Progenitor cell of endocrine pancreas (in vitro differentiated cells): Measurements from ENCODE around the gene KCNJ5. TPM values are rescaled to one million over a fixed set of nuclear protein-coding genes. Genes with fewer than 3 reads are reported as not detected.

ENCODE experiments used
- DNase-seq: peaks from one replicate; pipeline ENCODE4 v3.0.0; 2021; ENCODE audit warnings: low spot score; ENCODE audit not compliant: unreplicated experiment
- H3K27ac Mint-ChIP-seq: 2 replicates; pipeline ENCODE4 v1.8.0; 2021; ENCODE audit warnings: mild to moderate bottlenecking, moderate library complexity, mixed read lengths
- H3K27me3 Mint-ChIP-seq: 2 replicates; pipeline ENCODE4 v1.8.0; 2021; ENCODE audit warnings: mixed read lengths
- H3K36me3 Mint-ChIP-seq: 2 replicates; pipeline ENCODE4 v1.8.0; 2022; ENCODE audit warnings: mixed read lengths; ENCODE audit not compliant: insufficient read depth
- H3K4me1 Mint-ChIP-seq: 2 replicates; pipeline ENCODE4 v1.8.0; 2021; ENCODE audit warnings: low read depth, mixed read lengths
- H3K4me3 Mint-ChIP-seq: 2 replicates; pipeline ENCODE4 v1.8.0; 2021; ENCODE audit warnings: low read depth, mild to moderate bottlenecking, moderate library complexity, mixed read lengths
- H3K9me3 Mint-ChIP-seq: 2 replicates; pipeline ENCODE4 v1.8.0; 2021; ENCODE audit warnings: low read depth, mixed read lengths
- total RNA-seq: library from RNA; stranded (reverse); gene quantifications from 2 replicates; pipeline ENCODE4 v1.2.1, GENCODE V29; 2021
- TF ChIP-seq, protein P1 (sequence below): fragments of 200-600 bp; sonication (generic); IDR thresholded peaks from one replicate; pipeline ENCODE4 v1.5.0; 2021; ENCODE audit warnings: antibody characterized with exemption, mild to moderate bottlenecking; ENCODE audit not compliant: unreplicated experiment

Gene KCNJ5
- total RNA-seq, 1 donor from 2014 or later: 1.1 TPM

DNA sequence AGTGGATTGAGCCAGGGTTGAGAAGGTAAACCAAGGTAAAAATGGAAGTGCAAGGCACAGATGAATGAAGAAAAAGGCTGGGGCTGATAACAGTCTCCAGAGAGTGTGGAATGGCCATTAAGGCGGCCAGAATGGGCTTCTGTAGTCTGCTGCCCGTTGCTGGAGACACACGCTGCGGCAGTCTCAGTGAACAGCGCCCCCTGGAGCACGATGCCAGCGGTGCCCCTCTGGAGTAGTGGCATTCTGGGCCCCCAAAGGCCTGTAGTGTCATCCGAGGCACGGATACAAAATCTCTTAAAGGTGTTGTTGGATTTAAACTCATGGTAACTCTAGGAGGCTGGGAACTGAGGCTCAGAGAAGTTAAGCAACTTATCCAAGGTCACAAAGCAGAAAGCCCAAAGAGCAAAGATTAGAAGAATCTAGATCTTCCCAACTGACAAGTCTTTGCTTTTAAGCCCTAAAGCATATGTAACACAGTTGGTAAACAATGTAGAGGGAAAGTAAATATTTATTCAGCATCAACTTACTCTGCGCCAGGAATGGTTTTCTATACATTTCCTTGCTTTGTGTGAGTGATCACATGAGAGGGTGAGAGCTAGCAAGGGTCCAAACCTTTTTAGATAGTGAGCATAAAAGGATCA is 42.2 kb upstream of the KCNJ5 start:
- H3K4me1 Mint-ChIP-seq: no peaks in the 10 kb centered on the region
- no peaks in the 10 kb centered on the region for H3K9me3 Mint-ChIP-seq
- no peaks in the 10 kb centered on the region for H3K36me3 Mint-ChIP-seq
- H3K4me3 Mint-ChIP-seq: no peak overlapping the region
- TF ChIP-seq, protein P1, sequence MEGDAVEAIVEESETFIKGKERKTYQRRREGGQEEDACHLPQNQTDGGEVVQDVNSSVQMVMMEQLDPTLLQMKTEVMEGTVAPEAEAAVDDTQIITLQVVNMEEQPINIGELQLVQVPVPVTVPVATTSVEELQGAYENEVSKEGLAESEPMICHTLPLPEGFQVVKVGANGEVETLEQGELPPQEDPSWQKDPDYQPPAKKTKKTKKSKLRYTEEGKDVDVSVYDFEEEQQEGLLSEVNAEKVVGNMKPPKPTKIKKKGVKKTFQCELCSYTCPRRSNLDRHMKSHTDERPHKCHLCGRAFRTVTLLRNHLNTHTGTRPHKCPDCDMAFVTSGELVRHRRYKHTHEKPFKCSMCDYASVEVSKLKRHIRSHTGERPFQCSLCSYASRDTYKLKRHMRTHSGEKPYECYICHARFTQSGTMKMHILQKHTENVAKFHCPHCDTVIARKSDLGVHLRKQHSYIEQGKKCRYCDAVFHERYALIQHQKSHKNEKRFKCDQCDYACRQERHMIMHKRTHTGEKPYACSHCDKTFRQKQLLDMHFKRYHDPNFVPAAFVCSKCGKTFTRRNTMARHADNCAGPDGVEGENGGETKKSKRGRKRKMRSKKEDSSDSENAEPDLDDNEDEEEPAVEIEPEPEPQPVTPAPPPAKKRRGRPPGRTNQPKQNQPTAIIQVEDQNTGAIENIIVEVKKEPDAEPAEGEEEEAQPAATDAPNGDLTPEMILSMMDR: peak; percentile 77
- peaks cover 4% of the 10 kb centered on the region for H3K27me3 Mint-ChIP-seq
- peak; percentile 44 for DNase-seq
- no peak overlapping the region for H3K27ac Mint-ChIP-seq

DNA sequence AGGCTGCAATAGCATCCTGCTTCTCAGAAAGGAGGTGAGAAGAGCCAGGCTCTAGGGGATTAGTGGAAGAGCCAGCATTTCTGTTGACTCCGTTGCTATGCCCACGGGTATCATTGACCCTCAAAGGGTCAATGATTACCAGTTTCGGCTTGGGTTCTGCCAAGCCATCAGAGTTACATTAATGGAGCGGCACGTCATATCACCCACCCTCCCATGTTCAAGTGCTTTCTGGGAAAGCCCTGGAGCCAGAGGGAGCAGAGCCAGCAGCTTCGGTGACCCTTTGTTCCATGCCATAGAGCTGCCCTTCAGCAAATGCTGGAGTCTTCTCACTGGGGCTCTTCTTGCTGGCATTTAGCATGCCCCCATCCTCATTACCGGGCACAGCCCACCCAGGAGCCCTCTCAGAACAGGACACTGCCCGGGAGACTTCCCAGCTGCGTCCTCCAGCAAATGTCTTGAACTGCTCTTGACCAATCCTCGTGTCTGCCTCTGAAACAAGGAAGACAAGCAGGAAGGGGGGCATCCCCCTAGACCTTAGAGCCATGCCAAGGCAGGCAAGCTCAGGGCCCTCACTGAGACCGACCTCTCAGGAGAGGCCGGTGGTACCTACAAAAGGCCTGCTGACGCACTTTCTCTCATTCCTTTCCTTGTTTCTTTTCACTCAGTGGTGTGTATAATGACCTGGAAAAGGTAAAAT is 38.7 kb upstream of the KCNJ5 start:
- Mint-ChIP-seq H3K27me3 (peaks cover 10% of the 10 kb centered on the region), H3K4me1 (peaks cover 10% of the 10 kb centered on the region), H3K36me3 (no peaks in the 10 kb centered on the region), H3K4me3 (no peak overlapping the region), H3K9me3 (no peaks in the 10 kb centered on the region), H3K27ac (no peak overlapping the region)
- TF ChIP-seq, protein P1: no peak
- no peak for DNase-seq

DNA sequence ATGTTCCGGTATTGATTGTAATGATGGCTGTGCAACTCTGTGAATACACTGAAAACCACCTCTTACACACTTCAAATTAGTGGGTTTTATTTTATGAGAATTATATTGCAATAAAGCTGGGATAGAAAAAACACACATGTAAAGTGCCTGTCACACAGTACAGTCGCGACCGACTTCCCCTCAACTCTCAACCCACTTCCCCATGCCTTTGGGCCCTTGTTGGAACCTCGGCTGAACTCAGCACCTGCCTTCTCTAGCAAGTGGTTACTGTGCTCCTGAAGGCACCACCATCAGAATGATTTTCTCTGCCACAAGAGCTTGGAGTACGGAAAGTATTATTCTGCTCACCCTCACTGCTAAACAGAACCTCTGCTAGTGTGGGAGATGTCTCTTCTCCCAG is 37.6 kb upstream of the KCNJ5 start:
- H3K27ac Mint-ChIP-seq: no peak overlapping the region
- no peak for DNase-seq
- TF ChIP-seq, protein P1: no peak
- no peaks in the 10 kb centered on the region for H3K9me3 Mint-ChIP-seq
- H3K4me3 Mint-ChIP-seq: no peak overlapping the region
- peaks cover 13% of the 10 kb centered on the region for H3K27me3 Mint-ChIP-seq
- H3K4me1 Mint-ChIP-seq: peaks cover 10% of the 10 kb centered on the region
- no peaks in the 10 kb centered on the region for H3K36me3 Mint-ChIP-seq

DNA sequence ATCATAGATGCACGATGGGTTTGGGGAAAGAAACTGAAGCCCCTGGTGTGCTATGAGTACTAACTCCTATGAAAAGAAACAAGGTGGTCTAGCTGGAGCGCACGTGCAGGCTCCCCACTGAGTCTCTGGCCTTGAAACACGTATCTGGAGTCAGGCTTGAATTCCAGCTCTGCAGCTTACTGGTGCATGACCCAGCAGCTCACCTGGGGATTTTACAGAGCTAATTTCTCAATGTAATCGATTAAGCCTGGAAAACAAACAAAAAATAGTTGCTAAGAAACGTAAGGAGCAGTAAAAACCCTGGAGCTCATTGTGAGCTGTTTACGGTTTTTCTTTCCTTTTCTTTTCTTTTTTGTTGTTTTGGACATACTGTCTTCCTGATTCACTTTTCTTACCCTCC is 36.3 kb upstream of the KCNJ5 start:
- Mint-ChIP-seq H3K4me1 (peaks cover 10% of the 10 kb centered on the region), H3K36me3 (no peaks in the 10 kb centered on the region), H3K27me3 (peaks cover 13% of the 10 kb centered on the region), H3K27ac (no peak overlapping the region), H3K4me3 (no peak overlapping the region), H3K9me3 (no peaks in the 10 kb centered on the region)
- no peak for DNase-seq
- TF ChIP-seq, protein P1: no peak

DNA sequence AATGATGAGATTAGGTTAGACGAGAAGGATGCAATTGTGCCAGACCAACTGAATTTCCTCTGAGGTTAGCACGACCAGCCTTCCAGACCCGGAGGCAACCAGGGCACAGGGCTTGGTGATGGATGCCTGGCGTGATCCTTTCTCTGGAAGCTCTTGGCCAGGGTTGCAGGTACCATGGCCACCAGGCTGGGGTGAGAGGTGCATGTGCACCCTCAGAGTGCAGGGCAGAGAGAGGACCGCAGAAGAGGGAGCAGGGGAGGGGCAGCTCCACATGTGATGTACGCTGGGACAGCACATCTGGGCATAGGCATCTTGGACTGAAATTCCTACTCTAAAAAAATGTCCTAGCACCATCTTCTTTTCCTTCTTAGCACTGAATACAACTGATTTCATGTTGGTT is 34.9 kb upstream of the KCNJ5 start:
- H3K27me3 Mint-ChIP-seq: peaks cover 18% of the 10 kb centered on the region
- H3K4me3 Mint-ChIP-seq: no peak overlapping the region
- no peak overlapping the region for H3K27ac Mint-ChIP-seq
- H3K4me1 Mint-ChIP-seq: peaks cover 14% of the 10 kb centered on the region
- TF ChIP-seq, protein P1: no peak
- H3K36me3 Mint-ChIP-seq: no peaks in the 10 kb centered on the region
- no peaks in the 10 kb centered on the region for H3K9me3 Mint-ChIP-seq
- DNase-seq: no peak
